Activated naive CD4-positive, alpha-beta T cell treated with anti-CD3 and anti-CD28 coated beads, Interleukin-2, amount 10 ng/mL, durations not matched to agents 7 days and 5 days (primary cell): ENCODE measurements around the gene DOK4.
A peak's percentile ranks its signal among the peaks of the same experiment; 100 is the strongest.

ENCODE experiments used
- CTCF ChIA-PET: fragments of 350-600 bp; sonication (Branson Sonifier 250); formaldehyde crosslinking; loops from one replicate; lab custom pipeline; 2021; ENCODE audit warnings: antibody characterized with exemption; lab: Charles Lee
- DNase-seq: peaks from one replicate; pipeline ENCODE4 v3.0.0-alpha.2; 2020
- H3K27ac Mint-ChIP-seq: one replicate; pipeline ENCODE4 v1.8.0; 2021; ENCODE audit warnings: mild to moderate bottlenecking, moderate library complexity, mixed read lengths
- H3K27me3 Mint-ChIP-seq: one replicate; pipeline ENCODE4 v1.8.0; 2021; ENCODE audit warnings: mild to moderate bottlenecking, mixed read lengths
- H3K36me3 Mint-ChIP-seq: one replicate; pipeline ENCODE4 v1.8.0; 2021; ENCODE audit warnings: mixed read lengths
- H3K4me1 Mint-ChIP-seq: one replicate; pipeline ENCODE4 v1.8.0; 2021; ENCODE audit warnings: mixed read lengths
- H3K4me3 Mint-ChIP-seq: one replicate; pipeline ENCODE4 v1.8.0; 2021; ENCODE audit warnings: mild to moderate bottlenecking, moderate library complexity, mixed read lengths
- H3K9me3 Mint-ChIP-seq: one replicate; pipeline ENCODE4 v1.8.0; 2021; ENCODE audit warnings: mixed read lengths

Gene DOK4

GRCh38 chr16:57528499-57529390, 42.5 kb upstream of the DOK4 start:
- DNase-seq = no peak
- Mint-ChIP-seq H3K4me1 (peaks cover 50% of the 10 kb centered on the region), H3K4me3 (peak overlapping the region; percentile 58), H3K9me3 (no peaks in the 10 kb centered on the region), H3K27ac (peak overlapping the region; percentile 95), H3K27me3 (no peaks in the 10 kb centered on the region), H3K36me3 (peaks cover 8% of the 10 kb centered on the region)
- CTCF ChIA-PET = interaction anchor here (1.1 to 1.6 kb wide), 3 partner anchors 9 to 108 kb away, joined by 4 to 8 read pairs (median 6); no protein-coding TSS in a partner anchor

GRCh38 chr16:57527610-57528360, 41.5 kb upstream of the DOK4 start:
- Mint-ChIP-seq H3K36me3 (peaks cover 8% of the 10 kb centered on the region), H3K27ac (peak overlapping the region; percentile 56), H3K4me3 (no peak overlapping the region), H3K27me3 (no peaks in the 10 kb centered on the region), H3K9me3 (no peaks in the 10 kb centered on the region), H3K4me1 (peaks cover 46% of the 10 kb centered on the region)
- CTCF ChIA-PET = interaction anchor here (0.9 to 1.6 kb wide), 5 partner anchors 7 to 122 kb away, joined by 3 to 8 read pairs (median 6); no protein-coding TSS in a partner anchor
- no peak for DNase-seq

GRCh38 chr16:57527027-57527426, 40.7 kb upstream of the DOK4 start:
- no peak overlapping the region for H3K27ac Mint-ChIP-seq
- no peak overlapping the region for H3K4me3 Mint-ChIP-seq
- peaks cover 8% of the 10 kb centered on the region for H3K36me3 Mint-ChIP-seq
- H3K4me1 Mint-ChIP-seq = peaks cover 40% of the 10 kb centered on the region
- CTCF ChIA-PET = interaction anchor here (0.5 to 1.6 kb wide), 4 partner anchors 8 to 123 kb away, joined by 3 to 7 read pairs (median 4); no protein-coding TSS in a partner anchor
- H3K9me3 Mint-ChIP-seq = no peaks in the 10 kb centered on the region
- no peak for DNase-seq
- H3K27me3 Mint-ChIP-seq = no peaks in the 10 kb centered on the region

- Mint-ChIP-seq H3K27me3 (no peaks in the 10 kb centered on the region), H3K9me3 (no peaks in the 10 kb centered on the region), H3K4me1 (peaks cover 35% of the 10 kb centered on the region), H3K4me3 (no peak overlapping the region), H3K27ac (no peak overlapping the region), H3K36me3 (peaks cover 8% of the 10 kb centered on the region)
- no peak for DNase-seq
- CTCF ChIA-PET = interaction anchor here (0.5 to 1.6 kb wide), 5 partner anchors 9 to 225 kb away, joined by 3 to 7 read pairs (median 3); no protein-coding TSS in a partner anchor
These were observed 40.2 kb upstream of the DOK4 start for GRCh38 chr16:57526498-57526897.

GRCh38 chr16:57525761-57526160, 39.5 kb upstream of the DOK4 start:
- no peaks in the 10 kb centered on the region for H3K9me3 Mint-ChIP-seq
- no peak overlapping the region for H3K27ac Mint-ChIP-seq
- CTCF ChIA-PET = interaction anchor here (1.0 to 4.2 kb wide), 4 partner anchors 9 to 224 kb away, joined by 3 to 25 read pairs (median 6); no protein-coding TSS in a partner anchor

GRCh38 chr16:57522960-57523359, 36.7 kb upstream of the DOK4 start:
- no peak overlapping the region for H3K4me3 Mint-ChIP-seq
- CTCF ChIA-PET = interaction anchor here (0.9 to 4.2 kb wide), 7 partner anchors 9 to 105 kb away, joined by 3 to 25 read pairs (median 4); no protein-coding TSS in a partner anchor
- no peak for DNase-seq
- no peak overlapping the region for H3K27ac Mint-ChIP-seq
- no peaks in the 10 kb centered on the region for H3K9me3 Mint-ChIP-seq
- H3K27me3 Mint-ChIP-seq = no peaks in the 10 kb centered on the region
- peaks cover 8% of the 10 kb centered on the region for H3K4me1 Mint-ChIP-seq
- peaks cover 4% of the 10 kb centered on the region for H3K36me3 Mint-ChIP-seq

More at GRCh38 chr16:57525761-57526160, 39.5 kb upstream of the DOK4 start:
- DNase-seq = no peak
- Mint-ChIP-seq H3K4me3 (no peak overlapping the region), H3K36me3 (peaks cover 8% of the 10 kb centered on the region), H3K27me3 (no peaks in the 10 kb centered on the region), H3K4me1 (peaks cover 28% of the 10 kb centered on the region)

GRCh38 chr16:57519796-57520360, 33.6 kb upstream of the DOK4 start:
- H3K27me3 Mint-ChIP-seq = no peaks in the 10 kb centered on the region
- H3K9me3 Mint-ChIP-seq = no peaks in the 10 kb centered on the region
- CTCF ChIA-PET = interaction anchor here (0.6 to 5.3 kb wide), 30 partner anchors 8 to 343 kb away, joined by 3 to 94 read pairs (median 8); partner anchors contain the start of genes ADGRG5, CCDC102A, CIAPIN1 and COQ9
- no peak overlapping the region for H3K4me3 Mint-ChIP-seq
- H3K4me1 Mint-ChIP-seq = peaks cover 7% of the 10 kb centered on the region
- H3K36me3 Mint-ChIP-seq = peaks cover 3% of the 10 kb centered on the region
- DNase-seq = peak; percentile 86
- H3K27ac Mint-ChIP-seq = no peak overlapping the region

GRCh38 chr16:57518922-57519321, 32.6 kb upstream of the DOK4 start:
- H3K4me1 Mint-ChIP-seq = peaks cover 7% of the 10 kb centered on the region
- CTCF ChIA-PET = interaction anchor here (1.4 to 5.3 kb wide), 16 partner anchors 11 to 218 kb away, joined by 3 to 94 read pairs (median 14); partner anchors contain the start of genes ADGRG5, DOK4 and POLR2C
- H3K36me3 Mint-ChIP-seq = peaks cover 3% of the 10 kb centered on the region
- H3K27me3 Mint-ChIP-seq = no peaks in the 10 kb centered on the region
- no peak for DNase-seq
- no peak overlapping the region for H3K4me3 Mint-ChIP-seq
- no peaks in the 10 kb centered on the region for H3K9me3 Mint-ChIP-seq
- H3K27ac Mint-ChIP-seq = no peak overlapping the region

- Mint-ChIP-seq H3K4me3 (no peak overlapping the region), H3K27me3 (no peaks in the 10 kb centered on the region), H3K4me1 (peaks cover 7% of the 10 kb centered on the region), H3K9me3 (no peaks in the 10 kb centered on the region), H3K36me3 (peaks cover 3% of the 10 kb centered on the region), H3K27ac (no peak overlapping the region)
- DNase-seq = no peak
- CTCF ChIA-PET = interaction anchor here (1.4 to 5.3 kb wide), 15 partner anchors 10 to 218 kb away, joined by 3 to 94 read pairs (median 14); partner anchors contain the start of genes ADGRG5, DOK4 and POLR2C
These were observed 32.2 kb upstream of the DOK4 start for GRCh38 chr16:57518520-57518919.

- peaks cover 3% of the 10 kb centered on the region for H3K36me3 Mint-ChIP-seq
- CTCF ChIA-PET = interaction anchor here (1.4 to 5.3 kb wide), 9 partner anchors 8 to 99 kb away, joined by 5 to 94 read pairs (median 18); partner anchors contain the start of genes DOK4 and POLR2C
- H3K4me1 Mint-ChIP-seq = peaks cover under 1% of the 10 kb centered on the region
- H3K9me3 Mint-ChIP-seq = no peaks in the 10 kb centered on the region
- no peaks in the 10 kb centered on the region for H3K27me3 Mint-ChIP-seq
- H3K27ac Mint-ChIP-seq = no peak overlapping the region
- H3K4me3 Mint-ChIP-seq = no peak overlapping the region
- no peak for DNase-seq
These were observed 31.4 kb upstream of the DOK4 start for GRCh38 chr16:57517397-57518367.

- Mint-ChIP-seq H3K36me3 (peaks cover 3% of the 10 kb centered on the region), H3K4me3 (no peak overlapping the region), H3K27ac (no peak overlapping the region), H3K4me1 (no peaks in the 10 kb centered on the region), H3K27me3 (no peaks in the 10 kb centered on the region), H3K9me3 (no peaks in the 10 kb centered on the region)
- no peak for DNase-seq
- CTCF ChIA-PET = interaction anchor here (1.4 to 5.3 kb wide), 7 partner anchors 9 to 98 kb away, joined by 5 to 94 read pairs (median 18); partner anchors contain the start of genes DOK4 and POLR2C
These were observed 30.5 kb upstream of the DOK4 start for GRCh38 chr16:57516773-57517172.

GRCh38 chr16:57516176-57516725, 30.0 kb upstream of the DOK4 start:
- Mint-ChIP-seq H3K27me3 (no peaks in the 10 kb centered on the region), H3K27ac (no peak overlapping the region), H3K4me3 (no peak overlapping the region), H3K36me3 (peaks cover 3% of the 10 kb centered on the region), H3K4me1 (no peaks in the 10 kb centered on the region), H3K9me3 (no peaks in the 10 kb centered on the region)
- CTCF ChIA-PET = interaction anchor here (1.6 to 5.3 kb wide), 4 partner anchors 10 to 98 kb away, joined by 5 to 94 read pairs (median 50); partner anchors contain the start of gene POLR2C
- no peak for DNase-seq
